SK-N-SH treated with all-trans-retinoic acid at 6 μM for 48 hours (cell line): ENCODE results near the gene BRI3BP.
"Not testable (repeated sequence)": the region's sequence is repeated elsewhere in the genome, so short reads cannot be mapped to it uniquely, and the experiment has no call there.

Experiments
- ATAC-seq: fragments of 200-7000 bp; cut with Tn5 transposase; 3 replicates; pipeline ENCODE4 v1.9.1; 2020; ENCODE audit warnings: mild to moderate bottlenecking, moderate library complexity
- ARNTL ChIP-seq: fragments of 450-650 bp; formaldehyde crosslinking; IDR thresholded peaks from 2 replicates; pipeline ENCODE4 v1.5.0; 2020; ENCODE audit warnings: low read depth, mild to moderate bottlenecking, moderate library complexity, borderline replicate concordance
- BACH2 ChIP-seq: fragments of 250-450 bp; sonication (Bioruptor Pico); IDR thresholded peaks from 2 replicates; pipeline ENCODE4 v1.9.0; 2021; ENCODE audit warnings: mild to moderate bottlenecking, borderline replicate concordance
- CREB5 ChIP-seq: fragments of 250-450 bp; sonication (Bioruptor Pico); IDR thresholded peaks from 2 replicates; pipeline ENCODE4 v1.5.1; 2020; ENCODE audit warnings: low read depth, mild to moderate bottlenecking, moderate library complexity
- CSDC2 ChIP-seq: fragments of 250-450 bp; sonication (Bioruptor Pico); IDR thresholded peaks from 2 replicates; pipeline ENCODE4 v1.5.0; 2020; ENCODE audit warnings: mild to moderate bottlenecking, moderate library complexity
- CSRNP3 ChIP-seq: fragments of 250-450 bp; sonication (Bioruptor Pico); IDR thresholded peaks from 2 replicates; pipeline ENCODE4 v1.5.1; 2021; ENCODE audit warnings: mild to moderate bottlenecking, moderate library complexity
- ESRRG ChIP-seq: fragments of 250-450 bp; sonication (Bioruptor Pico); IDR thresholded peaks from 2 replicates; pipeline ENCODE4 v1.6.1; 2021; ENCODE audit warnings: mild to moderate bottlenecking
- GLIS3 ChIP-seq: fragments of 250-450 bp; sonication (Bioruptor Pico); IDR thresholded peaks from 2 replicates; pipeline ENCODE4 v1.5.0; 2020; ENCODE audit warnings: mild to moderate bottlenecking, moderate library complexity
- ISL1 ChIP-seq: fragments of 250-450 bp; sonication (Bioruptor Pico); IDR thresholded peaks from 2 replicates; pipeline ENCODE4 v2.1.2; 2022; ENCODE audit warnings: mild to moderate bottlenecking, moderate library complexity
- OSR1 ChIP-seq: fragments of 250-450 bp; sonication (Bioruptor Pico); IDR thresholded peaks from 2 replicates; pipeline ENCODE4 v1.8.0; 2022; ENCODE audit warnings: moderate library complexity, mild to moderate bottlenecking, inconsistent platforms
- POU6F1 ChIP-seq: fragments of 250-450 bp; sonication (Bioruptor Pico); IDR thresholded peaks from 2 replicates; pipeline ENCODE4 v1.8.0; 2021; ENCODE audit warnings: low read depth, mild to moderate bottlenecking, moderate library complexity, borderline replicate concordance
- PPARA ChIP-seq: fragments of 250-450 bp; sonication (Bioruptor Pico); IDR thresholded peaks from 2 replicates; pipeline ENCODE4 v1.5.0; 2020; ENCODE audit warnings: mild to moderate bottlenecking, borderline replicate concordance
- TCF4 ChIP-seq: fragments of 250-450 bp; sonication (Bioruptor Pico); IDR thresholded peaks from 2 replicates; pipeline ENCODE4 v1.8.0; 2021; ENCODE audit warnings: mild to moderate bottlenecking, moderate library complexity, borderline replicate concordance
- TOX ChIP-seq: fragments of 250-450 bp; sonication (Bioruptor Pico); IDR thresholded peaks from 2 replicates; pipeline ENCODE4 v1.8.0; 2021; ENCODE audit warnings: mild to moderate bottlenecking, moderate library complexity, borderline replicate concordance
- TSHZ2 ChIP-seq: fragments of 250-450 bp; sonication (Bioruptor Pico); IDR thresholded peaks from 2 replicates; pipeline ENCODE4 v1.5.0; 2020; ENCODE audit warnings: mild to moderate bottlenecking, moderate library complexity
- ZC3H10 ChIP-seq: fragments of 250-450 bp; sonication (Bioruptor Pico); IDR thresholded peaks from 2 replicates; pipeline ENCODE4 v1.5.1; 2021; ENCODE audit warnings: mild to moderate bottlenecking, moderate library complexity
- ZFP30 ChIP-seq: fragments of 450-650 bp; formaldehyde crosslinking; IDR thresholded peaks from 2 replicates; pipeline ENCODE4 v1.5.0; 2022; ENCODE audit warnings: mild to moderate bottlenecking, moderate library complexity
- ZNF565 ChIP-seq: fragments of 450-650 bp; formaldehyde crosslinking; conservative IDR thresholded peaks from 2 replicates; pipeline ENCODE4 v1.5.0; 2020; ENCODE audit warnings: low read depth, mild to moderate bottlenecking, moderate library complexity
- ZNF8 ChIP-seq: fragments of 450-650 bp; formaldehyde crosslinking; IDR thresholded peaks from 2 replicates; pipeline ENCODE4 v1.5.0; 2020; ENCODE audit warnings: mild to moderate bottlenecking, moderate library complexity

BRI3BP gene

GRCh38 chr12:125056306-125056705 lies 62.9 kb downstream of the BRI3BP start:
- ATAC-seq, result no peak
- TF ChIP-seq ARNTL (CRISPR knock-in tag), result no peak
- TF ChIP-seq PPARA (CRISPR knock-in tag), result no peak
- no peak for TF ChIP-seq ZFP30 (CRISPR knock-in tag)
- TF ChIP-seq ESRRG (CRISPR knock-in tag), result no peak
- no peak for TF ChIP-seq ISL1
- no peak for TF ChIP-seq CREB5 (CRISPR knock-in tag)
- TF ChIP-seq CSDC2 (CRISPR knock-in tag), result no peak
- no peak for TF ChIP-seq POU6F1

GRCh38 chr12:125057708-125058107 lies 64.3 kb downstream of the BRI3BP start:
- ATAC-seq, result no peak
- TF ChIP-seq POU6F1 (no peak), ZNF565 (CRISPR knock-in tag) (no peak), PPARA (CRISPR knock-in tag) (no peak), OSR1 (no peak), ESRRG (CRISPR knock-in tag) (no peak), ZNF8 (CRISPR knock-in tag) (no peak), ZC3H10 (CRISPR knock-in tag) (no peak), BACH2 (CRISPR knock-in tag) (no peak), TOX (CRISPR knock-in tag) (no peak), TSHZ2 (no peak), ISL1 (no peak), GLIS3 (CRISPR knock-in tag) (no peak), ZFP30 (CRISPR knock-in tag) (no peak), CSRNP3 (CRISPR knock-in tag) (no peak), TCF4 (CRISPR knock-in tag) (no peak)

GRCh38 chr12:125061229-125061628 lies 67.8 kb downstream of the BRI3BP start:
- no peak for ATAC-seq
- TF ChIP-seq BACH2 (CRISPR knock-in tag) (no peak), TSHZ2 (no peak), OSR1 (no peak)

- not testable (repeated sequence) for ATAC-seq
These were observed 70.1 kb downstream of the BRI3BP start for GRCh38 chr12:125063522-125063921.
